SK-N-SH (cell line): ENCODE results near the gene TAF1B. TPM values are rescaled to one million over a fixed set of nuclear protein-coding genes. Genes with fewer than 3 reads are reported as not detected.

Experiments used
- CTCF ChIA-PET: fragments of 300-600, 350-600 bp; formaldehyde crosslinking; extraction: SDS; loops from one replicate; lab custom pipeline; 2021; lab: Yijun Ruan, JAX
- POLR2A ChIA-PET: fragments of 350-600 bp; sonication (Branson Sonifier 250); formaldehyde crosslinking; extraction: SDS; loops from one replicate; lab custom pipeline; 2020; ENCODE audit warnings: antibody characterized with exemption, inconsistent platforms; lab: Yijun Ruan, JAX
- DNase-seq: peaks from one replicate; pipeline ENCODE4 v3.0.0; 2012
- H2AFZ ChIP-seq: fragments of 200-600 bp; sonication (generic); 2 replicates; pipeline ENCODE4 v1.8.1; 2016; ENCODE audit warnings: antibody characterized with exemption, mild to moderate bottlenecking, low read depth
- H3F3A ChIP-seq: fragments of 200-600 bp; sonication (generic); replicated peaks from 2 replicates; pipeline ENCODE3; 2016; ENCODE audit warnings: antibody characterized with exemption, mild to moderate bottlenecking; ENCODE audit not compliant: insufficient read depth
- H3K27ac ChIP-seq, 2 experiments: fragments of 200-500 bp in 1 of 2; fragments of 200-600 bp in 1 of 2; sonication (Bioruptor generic) in 1 of 2; sonication (generic), shearing (Covaris generic) in 1 of 2; 2 replicates each; pipeline versions ENCODE4 v1.5.1 to v1.6.1; 2014 to 2016; ENCODE audit warnings: low read depth in 2 of 2, inconsistent platforms in 1 of 2, low read length in 1 of 2, mild to moderate bottlenecking in 1 of 2, mixed read lengths in 1 of 2
- H3K27me3 ChIP-seq: fragments of 200-600 bp; sonication (generic), shearing (Covaris generic); 2 replicates; pipeline ENCODE4 v1.6.1; 2016; ENCODE audit warnings: mixed run types; ENCODE audit not compliant: insufficient read depth
- H3K36me3 ChIP-seq, 2 experiments: fragments of 200-500 bp in 1 of 2; fragments of 200-600 bp in 1 of 2; sonication (Bioruptor generic) in 1 of 2; sonication (generic) in 1 of 2; replicated peaks in 1 of 2; 2 replicates each; pipeline versions ENCODE3 to v1.5.1; 2014 to 2016; ENCODE audit warnings: low read length in 1 of 2, mild to moderate bottlenecking in 1 of 2; ENCODE audit not compliant: insufficient read depth in 2 of 2, control insufficient read depth in 1 of 2
- H3K4me1 ChIP-seq, 2 experiments: fragments of 200-500 bp in 1 of 2; fragments of 200-600 bp in 1 of 2; sonication (Bioruptor generic) in 1 of 2; sonication (generic), shearing (Covaris generic) in 1 of 2; 2 replicates each; pipeline versions ENCODE4 v1.5.1 to v1.6.1; 2014 to 2016; ENCODE audit warnings: low read depth in 1 of 2, low read length in 1 of 2, mixed run types in 1 of 2; ENCODE audit not compliant: insufficient read depth in 2 of 2, control insufficient read depth in 1 of 2
- H3K4me2 ChIP-seq: fragments of 200-600 bp; sonication (generic), shearing (Covaris generic); 2 replicates; pipeline ENCODE4 v1.6.1; 2017; ENCODE audit warnings: mixed run types
- H3K4me3 ChIP-seq, 2 experiments: fragments of 200-500 bp in 1 of 2; fragments of 200-600 bp in 1 of 2; sonication (Bioruptor generic) in 1 of 2; sonication (generic), shearing (Covaris generic) in 1 of 2; 2 replicates each; pipeline versions ENCODE4 v1.5.1 to v1.8.1; 2014 to 2016; ENCODE audit warnings: low read depth in 2 of 2, inconsistent platforms in 1 of 2, low read length in 1 of 2, mild to moderate bottlenecking in 1 of 2, mixed read lengths in 1 of 2, moderate library complexity in 1 of 2
- H3K79me2 ChIP-seq: fragments of 200-600 bp; sonication (generic); 2 replicates; pipeline ENCODE4 v1.8.1; 2017; ENCODE audit warnings: mild to moderate bottlenecking; ENCODE audit not compliant: insufficient read depth
- H3K9ac ChIP-seq: fragments of 200-600 bp; sonication (generic); 2 replicates; pipeline ENCODE4 v1.6.1; 2017; ENCODE audit warnings: mixed run types
- H3K9me2 ChIP-seq: fragments of 200-600 bp; sonication (generic); 2 replicates; pipeline ENCODE4 v1.6.1; 2017; ENCODE audit warnings: mixed run types
- H3K9me3 ChIP-seq: fragments of 200-600 bp; sonication (generic); 2 replicates; pipeline ENCODE4 v1.6.1; 2017; ENCODE audit warnings: mixed run types, mild to moderate bottlenecking, moderate library complexity
- H4K20me1 ChIP-seq: fragments of 200-600 bp; sonication (generic); 2 replicates; pipeline ENCODE4 v1.6.1; 2017; ENCODE audit warnings: mild to moderate bottlenecking, mixed run types; ENCODE audit not compliant: insufficient read depth
- EP300 ChIP-seq, 2 experiments: IDR thresholded peaks; 2 replicates each; pipeline versions ENCODE4 v1.4.0 to v1.6.1; 2012; ENCODE audit warnings: borderline replicate concordance in 1 of 2, low read depth in 1 of 2, low read length in 1 of 2
- FOXM1 ChIP-seq: IDR thresholded peaks from 2 replicates; pipeline ENCODE4 v1.4.0; 2012; ENCODE audit warnings: low read depth, mild to moderate bottlenecking
- MEF2A ChIP-seq: IDR thresholded peaks from 2 replicates; pipeline ENCODE4 v1.4.0; 2012; ENCODE audit warnings: low read depth, borderline replicate concordance
- NRF1 ChIP-seq: IDR thresholded peaks from 2 replicates; pipeline ENCODE4 v1.6.1; 2012; ENCODE audit warnings: low read depth, mild to moderate bottlenecking, low read length
- POLR2AphosphoS5 ChIP-seq: IDR thresholded peaks from 2 replicates; pipeline ENCODE4 v1.6.1; 2012; ENCODE audit warnings: low read depth, low read length
- RAD21 ChIP-seq: IDR thresholded peaks from 2 replicates; pipeline ENCODE4 v1.6.1; 2012; ENCODE audit warnings: mild to moderate bottlenecking, low read length
- RCOR1 ChIP-seq: fragments of 150-350 bp; IDR thresholded peaks from 2 replicates; pipeline ENCODE4 v1.6.1; 2017; ENCODE audit warnings: antibody characterized with exemption, low read length
- SIN3A ChIP-seq: IDR thresholded peaks from 2 replicates; pipeline ENCODE4 v1.6.1; 2012; ENCODE audit warnings: low read depth, mild to moderate bottlenecking, low read length, moderate library complexity, borderline replicate concordance
- SMC3 ChIP-seq: IDR thresholded peaks from 2 replicates; pipeline ENCODE4 v1.6.1; 2012; ENCODE audit warnings: low read depth, low read length, improper control_type of control experiment
- WGBS: methylation state at CpG from one replicate; pipeline ENCODE4 v1.1.6; 2017; ENCODE audit warnings: low lambda C conversion rate; 5-methylcytosine and 5-hydroxymethylcytosine counted together
- polyA plus RNA-seq, 3 experiments: library from polyadenylated mRNA; depleted of rRNA; stranded (reverse); fragments of >200 nt; gene quantifications; 2 replicates each; pipeline ENCODE4 v1.2.3, GENCODE V29; 2012
- TF ChIP-seq, protein P1 (sequence below): IDR thresholded peaks from 2 replicates; pipeline ENCODE4 v1.4.0; 2012; ENCODE audit warnings: low read depth, borderline replicate concordance

The TAF1B gene
- polyA plus RNA-seq, 1 of the 3 experiments (the other 2 are of a cell fraction): 7.8 TPM

DNA sequence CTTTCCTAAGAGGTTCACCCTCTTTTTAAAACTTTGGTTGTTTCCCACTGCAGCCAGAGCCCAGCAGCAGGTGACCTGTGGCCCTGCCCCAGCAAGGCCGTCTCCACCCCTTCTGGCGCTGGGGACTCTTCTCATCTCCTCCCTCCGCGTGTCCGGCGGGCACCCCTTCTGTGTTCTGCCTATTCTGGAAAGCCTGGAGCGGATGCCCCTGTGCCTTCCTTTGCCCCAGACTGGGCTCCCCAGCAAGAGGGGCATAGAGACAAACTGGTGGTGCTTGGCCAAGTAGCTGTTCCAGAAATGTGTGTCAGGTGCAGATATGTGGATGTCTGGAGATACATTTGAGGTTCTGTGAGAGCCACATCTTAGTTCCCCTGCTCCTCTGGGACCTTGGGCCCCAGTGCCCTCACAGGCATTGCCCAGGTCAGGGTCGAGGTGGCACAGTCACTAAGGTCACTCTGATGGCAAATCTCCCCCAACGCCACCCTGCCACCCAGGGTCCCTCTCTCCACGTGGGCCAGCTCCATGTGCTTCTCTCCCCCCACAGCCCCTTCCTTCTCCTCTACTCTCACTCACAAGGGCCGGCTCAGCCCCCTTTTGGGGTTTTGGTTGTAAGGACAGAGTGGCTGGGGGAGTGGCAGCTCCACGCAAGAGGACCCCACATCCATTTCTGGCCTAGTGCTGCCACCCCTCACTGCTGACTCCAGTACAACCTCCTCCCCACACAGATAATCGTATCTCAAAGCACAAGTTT lies 35.5 kb upstream of the TAF1B start:
- Histone ChIP-seq H3K4me2 (no peak overlapping the region), H3K36me3 (no peaks in the 10 kb centered on the region), H3K9me3 (no peaks in the 10 kb centered on the region), H3K79me2 (no peaks in the 10 kb centered on the region), H2AFZ (no peak overlapping the region), H4K20me1 (no peaks in the 10 kb centered on the region), H3K9me2 (no peaks in the 10 kb centered on the region), H3K27ac (no peak overlapping the region), H3K9ac (no peak overlapping the region), H3K4me1 (peaks cover 0 to 6% of the 10 kb centered on the region in 2 experiments; a peak in 1 of 4 replicates), H3K27me3 (no peaks in the 10 kb centered on the region), H3F3A (no peaks in the 10 kb centered on the region), H3K4me3 (no peak overlapping the region)
- peak; percentile 27 for DNase-seq
- POLR2A ChIA-PET: no interaction called here
- WGBS: 82% methylated on average over 13 of the region's 13 CpGs
- TF ChIP-seq POLR2AphosphoS5: no peak
- TF ChIP-seq EP300 (IDR thresholded peaks at IDR 0.05; ENCODE audit: borderline replicate concordance in 1 of 2, low read depth in 1 of 2, low read length in 1 of 2): no peak
- TF ChIP-seq MEF2A: no peak
- no peak for TF ChIP-seq RAD21
- TF ChIP-seq SMC3: no peak
- no peak for TF ChIP-seq SIN3A
- TF ChIP-seq, protein P1, sequence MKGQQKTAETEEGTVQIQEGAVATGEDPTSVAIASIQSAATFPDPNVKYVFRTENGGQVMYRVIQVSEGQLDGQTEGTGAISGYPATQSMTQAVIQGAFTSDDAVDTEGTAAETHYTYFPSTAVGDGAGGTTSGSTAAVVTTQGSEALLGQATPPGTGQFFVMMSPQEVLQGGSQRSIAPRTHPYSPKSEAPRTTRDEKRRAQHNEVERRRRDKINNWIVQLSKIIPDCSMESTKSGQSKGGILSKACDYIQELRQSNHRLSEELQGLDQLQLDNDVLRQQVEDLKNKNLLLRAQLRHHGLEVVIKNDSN: no peak
- CTCF ChIA-PET: interaction anchor here (0.6 to 9.4 kb wide), 6 partner anchors 9 to 265 kb away, joined by 3 to 257 read pairs (median 5); partner anchors contain the start of gene KLF11

GRCh38 chr2:9808334-9809063 lies 34.8 kb upstream of the TAF1B start:
- 75% methylated on average over 19 of the region's 19 CpGs for WGBS
- Histone ChIP-seq H2AFZ (no peak overlapping the region), H3K9ac (no peak overlapping the region), H4K20me1 (no peaks in the 10 kb centered on the region), H3K27ac (no peak overlapping the region), H3K4me1 (peaks cover 0 to 7% of the 10 kb centered on the region in 2 experiments; a peak in 1 of 4 replicates), H3K79me2 (no peaks in the 10 kb centered on the region), H3F3A (no peaks in the 10 kb centered on the region), H3K27me3 (no peaks in the 10 kb centered on the region), H3K4me2 (no peak overlapping the region), H3K9me2 (no peaks in the 10 kb centered on the region), H3K4me3 (no peak overlapping the region), H3K36me3 (no peaks in the 10 kb centered on the region), H3K9me3 (no peaks in the 10 kb centered on the region)
- peak; percentile 19 for DNase-seq
- CTCF ChIA-PET: interaction anchor here (1.0 to 9.4 kb wide), 4 partner anchors 9 to 241 kb away, joined by 3 to 257 read pairs (median 5); partner anchors contain the start of gene KLF11
- TF ChIP-seq NRF1 (no peak), RCOR1 (no peak), FOXM1 (no peak)
- TF ChIP-seq, protein P1: no peak
- POLR2A ChIA-PET: no interaction called here
